ENCODE measurements around the gene WDHD1. TPM values are rescaled to one million over a fixed set of nuclear protein-coding genes. Genes with fewer than 3 reads are reported as not detected.

WDHD1 gene
- total RNA-seq, 6 donors from 2014 or later: 1.0 to 5.0 (median 2.6) TPM

DNA sequence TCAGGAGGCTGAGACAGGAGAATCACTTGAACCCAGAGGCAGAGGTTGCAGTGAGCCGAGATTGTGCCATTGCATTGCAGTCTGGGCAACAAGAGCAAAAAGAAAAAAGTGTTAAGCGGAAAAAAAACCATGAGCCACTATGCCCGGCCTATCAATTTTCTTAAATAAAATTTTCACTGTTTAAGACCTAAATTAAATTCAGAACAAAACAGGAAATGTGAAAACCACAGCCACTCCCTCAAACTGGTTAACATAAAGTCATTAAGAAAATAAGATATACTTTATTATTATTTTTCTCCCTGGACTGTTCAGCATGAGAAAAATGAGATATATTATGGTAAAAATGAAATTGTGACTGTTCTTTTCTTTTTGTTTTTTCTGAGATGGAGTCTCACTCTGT lies 79.7 kb downstream of the WDHD1 start:
- TF ChIP-seq POLR2AphosphoS5 (IDR thresholded peaks at IDR 0.05): no peak
- TF ChIP-seq, protein P1, sequence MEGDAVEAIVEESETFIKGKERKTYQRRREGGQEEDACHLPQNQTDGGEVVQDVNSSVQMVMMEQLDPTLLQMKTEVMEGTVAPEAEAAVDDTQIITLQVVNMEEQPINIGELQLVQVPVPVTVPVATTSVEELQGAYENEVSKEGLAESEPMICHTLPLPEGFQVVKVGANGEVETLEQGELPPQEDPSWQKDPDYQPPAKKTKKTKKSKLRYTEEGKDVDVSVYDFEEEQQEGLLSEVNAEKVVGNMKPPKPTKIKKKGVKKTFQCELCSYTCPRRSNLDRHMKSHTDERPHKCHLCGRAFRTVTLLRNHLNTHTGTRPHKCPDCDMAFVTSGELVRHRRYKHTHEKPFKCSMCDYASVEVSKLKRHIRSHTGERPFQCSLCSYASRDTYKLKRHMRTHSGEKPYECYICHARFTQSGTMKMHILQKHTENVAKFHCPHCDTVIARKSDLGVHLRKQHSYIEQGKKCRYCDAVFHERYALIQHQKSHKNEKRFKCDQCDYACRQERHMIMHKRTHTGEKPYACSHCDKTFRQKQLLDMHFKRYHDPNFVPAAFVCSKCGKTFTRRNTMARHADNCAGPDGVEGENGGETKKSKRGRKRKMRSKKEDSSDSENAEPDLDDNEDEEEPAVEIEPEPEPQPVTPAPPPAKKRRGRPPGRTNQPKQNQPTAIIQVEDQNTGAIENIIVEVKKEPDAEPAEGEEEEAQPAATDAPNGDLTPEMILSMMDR (IDR thresholded peaks at IDR 0.05): no peak
- no peak for TF ChIP-seq POLR2A (IDR thresholded peaks at IDR 0.05)
- TF ChIP-seq EP300 (IDR thresholded peaks at IDR 0.05): no peak
- 90 to 93% methylated on average over 3 of the region's 3 CpGs for WGBS, 2 donors
- no peak overlapping the region for H3K27ac ChIP-seq
- DNase-seq (no peak), ATAC-seq (ENCODE audit: low FRiP score in 2 of 2) (no peak)
- no peaks in the 10 kb centered on the region for H3K36me3 ChIP-seq
- no peaks in the 10 kb centered on the region for H3K27me3 ChIP-seq
- peaks cover 0 to 6% (median 0%) of the 10 kb centered on the region in 4 donors for H3K9me3 ChIP-seq
- H3K4me1 ChIP-seq: no peaks in the 10 kb centered on the region
- no peak overlapping the region for H3K4me3 ChIP-seq

DNA sequence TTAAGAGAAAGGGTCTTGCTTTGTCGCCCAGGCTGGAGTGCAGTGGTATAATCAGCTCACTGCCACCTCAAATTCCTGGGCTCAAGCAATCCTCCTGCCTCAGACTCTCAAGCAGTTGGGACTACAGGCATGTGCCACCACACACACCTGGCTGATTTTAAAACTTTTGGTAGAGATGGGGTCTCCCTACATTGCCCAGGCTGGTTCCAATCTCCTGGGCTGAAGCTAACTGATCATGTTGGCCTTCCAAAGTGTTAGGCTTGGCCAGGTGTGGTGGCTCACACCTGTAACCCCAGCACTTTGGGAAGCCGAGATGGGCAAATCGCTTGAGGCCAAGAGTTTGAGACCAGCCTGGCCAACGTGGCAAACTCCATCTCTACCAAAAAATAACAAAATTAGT lies 80.4 kb downstream of the WDHD1 start:
- no peak for DNase-seq
- Histone ChIP-seq H3K36me3 (no peaks in the 10 kb centered on the region), H3K27ac (no peak overlapping the region), H3K9me3 (peaks cover 0 to 6% (median 0%) of the 10 kb centered on the region in 4 donors), H3K4me1 (no peaks in the 10 kb centered on the region), H3K27me3 (no peaks in the 10 kb centered on the region), H3K4me3 (no peak overlapping the region)
- ATAC-seq (ENCODE audit: low FRiP score in 2 of 2): no peak
- WGBS, 2 donors: 96 to 99% methylated on average over 4 of the region's 4 CpGs
- TF ChIP-seq, protein P1 (IDR thresholded peaks at IDR 0.05): no peak
- TF ChIP-seq POLR2A (IDR thresholded peaks at IDR 0.05): no peak
- TF ChIP-seq POLR2AphosphoS5 (IDR thresholded peaks at IDR 0.05): no peak
- TF ChIP-seq EP300 (IDR thresholded peaks at IDR 0.05): no peak

DNA sequence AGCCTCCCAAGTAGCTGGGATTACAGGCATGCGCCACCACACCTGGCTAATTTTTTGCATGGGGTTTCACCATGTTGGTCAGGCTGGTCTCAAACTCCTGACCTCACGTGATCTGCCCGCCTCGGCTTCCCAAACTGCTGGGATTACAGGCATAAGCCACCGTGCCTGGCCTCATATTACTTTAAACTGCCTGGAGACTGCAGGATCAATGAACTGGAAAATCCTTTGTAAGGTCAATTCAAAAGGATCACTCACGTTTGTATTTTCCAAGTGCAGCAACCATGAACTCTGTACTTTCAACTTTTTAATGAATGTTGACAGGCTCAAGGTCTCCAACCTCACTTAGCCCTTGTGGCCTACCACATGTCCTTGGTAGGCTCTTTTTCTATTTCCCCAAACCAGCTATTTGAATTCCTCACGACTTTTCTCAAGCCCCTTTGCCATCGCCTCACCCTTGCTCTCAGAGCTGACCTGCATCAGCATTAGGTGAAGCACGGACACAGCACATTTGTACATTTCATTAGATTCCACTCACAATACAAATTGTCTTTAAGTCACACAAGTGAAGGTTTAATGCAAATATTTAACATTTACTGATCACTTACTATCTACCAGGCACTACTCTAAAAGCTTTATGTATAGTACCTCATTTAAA lies 82.0 kb downstream of the WDHD1 start:
- DNase-seq (no peak), ATAC-seq (ENCODE audit: low FRiP score in 2 of 2) (no peak)
- Histone ChIP-seq H3K4me1 (no peaks in the 10 kb centered on the region), H3K36me3 (no peaks in the 10 kb centered on the region), H3K27ac (no peak overlapping the region), H3K27me3 (no peaks in the 10 kb centered on the region), H3K9me3 (peaks cover 0 to 6% (median 0%) of the 10 kb centered on the region in 4 donors), H3K4me3 (no peak overlapping the region)
- WGBS, 2 donors: 89 to 97% methylated on average over 9 of the region's 9 CpGs
- TF ChIP-seq EP300 (IDR thresholded peaks at IDR 0.05): no peak
- no peak for TF ChIP-seq POLR2A (IDR thresholded peaks at IDR 0.05)
- TF ChIP-seq POLR2AphosphoS5 (IDR thresholded peaks at IDR 0.05): no peak
- TF ChIP-seq, protein P1 (IDR thresholded peaks at IDR 0.05): no peak

DNA sequence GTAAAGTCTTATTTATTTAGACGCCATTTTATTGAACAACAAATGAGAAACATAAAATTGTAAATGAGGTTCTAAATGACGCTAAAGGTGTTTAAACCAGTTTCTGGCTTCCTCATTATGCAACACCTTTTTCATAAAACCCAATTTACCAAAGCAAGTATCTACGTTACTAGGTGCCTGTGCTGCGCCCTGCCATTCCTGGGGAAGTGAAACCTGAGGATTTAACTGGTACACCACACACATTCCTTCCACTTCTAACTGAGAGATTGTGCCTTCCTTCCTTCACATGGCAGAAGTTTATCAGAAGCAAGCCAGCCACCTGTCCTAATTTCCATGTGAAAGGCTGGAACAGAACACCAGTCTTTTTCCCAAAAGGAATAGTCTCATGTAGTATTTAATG lies 84.0 kb downstream of the WDHD1 start:
- no peak for TF ChIP-seq POLR2AphosphoS5 (IDR thresholded peaks at IDR 0.05)
- no peak for TF ChIP-seq EP300 (IDR thresholded peaks at IDR 0.05)
- no peak for TF ChIP-seq POLR2A (IDR thresholded peaks at IDR 0.05)
- TF ChIP-seq, protein P1 (IDR thresholded peaks at IDR 0.05): no peak

DNA sequence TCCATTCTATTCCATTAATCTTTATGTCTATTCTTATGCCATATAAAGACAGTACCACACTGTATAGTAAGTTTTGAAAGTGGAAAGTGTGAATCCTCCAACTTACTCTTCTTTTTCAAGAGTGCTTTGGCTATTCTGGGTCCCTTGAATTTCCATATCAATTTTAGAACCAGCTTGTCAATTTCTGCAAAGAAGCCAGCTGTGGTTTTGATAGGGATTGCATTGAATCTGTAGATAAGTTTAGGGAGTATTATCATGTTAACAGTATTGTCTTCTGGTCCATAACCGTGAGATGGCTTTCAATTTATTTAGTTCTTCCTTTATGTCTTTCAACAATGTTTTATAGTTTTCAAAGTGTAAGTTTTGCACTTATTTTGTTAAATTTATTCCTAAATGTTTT lies 90.1 kb downstream of the WDHD1 start:
- ATAC-seq (ENCODE audit: low FRiP score in 2 of 2): no peak

More for the DNA sequence above, 84.0 kb downstream of the WDHD1 start:
- Histone ChIP-seq H3K36me3 (no peaks in the 10 kb centered on the region), H3K27ac (no peak overlapping the region), H3K9me3 (no peaks in the 10 kb centered on the region), H3K4me1 (no peaks in the 10 kb centered on the region), H3K27me3 (no peaks in the 10 kb centered on the region), H3K4me3 (no peak overlapping the region)
- DNase-seq (no peak), ATAC-seq (ENCODE audit: low FRiP score in 2 of 2) (no peak)
- 85 to 89% methylated on average over 4 of the region's 4 CpGs for WGBS, 2 donors

More for the DNA sequence above, 90.1 kb downstream of the WDHD1 start:
- DNase-seq: no peak
- H3K27ac ChIP-seq: no peak overlapping the region
- no peak overlapping the region for H3K4me3 ChIP-seq
- no peaks in the 10 kb centered on the region for H3K36me3 ChIP-seq
- 95 to 100% methylated on average over 1 of the region's 1 CpG for WGBS, 2 donors
- H3K4me1 ChIP-seq: no peaks in the 10 kb centered on the region
- TF ChIP-seq, protein P1 (IDR thresholded peaks at IDR 0.05): no peak
- TF ChIP-seq POLR2AphosphoS5 (IDR thresholded peaks at IDR 0.05) (no peak), POLR2A (IDR thresholded peaks at IDR 0.05) (no peak), EP300 (IDR thresholded peaks at IDR 0.05) (no peak)
- H3K9me3 ChIP-seq: no peaks in the 10 kb centered on the region
- no peaks in the 10 kb centered on the region for H3K27me3 ChIP-seq

All from upper lobe of left lung (tissue), 6 donors.